Measurements from ENCODE around the gene CFAP70. TPM values are rescaled to one million over a fixed set of nuclear protein-coding genes. Genes with fewer than 3 reads are reported as not detected.
"Not testable (repeated sequence)": the region's sequence is repeated elsewhere in the genome, so short reads cannot be mapped to it uniquely, and the experiment has no call there.

CFAP70 gene
- total RNA-seq, 1 donor from 2014 or later = 5.3 TPM

- Mint-ChIP-seq H3K9me3 (ENCODE audit: low read depth) (no peaks in the 10 kb centered on the region), H3K27ac (no peak overlapping the region), H3K4me1 (ENCODE audit: low read depth) (peaks cover 13% of the 10 kb centered on the region), H3K27me3 (no peaks in the 10 kb centered on the region), H3K4me3 (ENCODE audit: low read depth) (no peak overlapping the region), H3K36me3 (ENCODE audit: insufficient read depth) (peaks cover 4% of the 10 kb centered on the region)
- no peak for DNase-seq (ENCODE audit: low spot score, unreplicated experiment)
- TF ChIP-seq, protein P1, sequence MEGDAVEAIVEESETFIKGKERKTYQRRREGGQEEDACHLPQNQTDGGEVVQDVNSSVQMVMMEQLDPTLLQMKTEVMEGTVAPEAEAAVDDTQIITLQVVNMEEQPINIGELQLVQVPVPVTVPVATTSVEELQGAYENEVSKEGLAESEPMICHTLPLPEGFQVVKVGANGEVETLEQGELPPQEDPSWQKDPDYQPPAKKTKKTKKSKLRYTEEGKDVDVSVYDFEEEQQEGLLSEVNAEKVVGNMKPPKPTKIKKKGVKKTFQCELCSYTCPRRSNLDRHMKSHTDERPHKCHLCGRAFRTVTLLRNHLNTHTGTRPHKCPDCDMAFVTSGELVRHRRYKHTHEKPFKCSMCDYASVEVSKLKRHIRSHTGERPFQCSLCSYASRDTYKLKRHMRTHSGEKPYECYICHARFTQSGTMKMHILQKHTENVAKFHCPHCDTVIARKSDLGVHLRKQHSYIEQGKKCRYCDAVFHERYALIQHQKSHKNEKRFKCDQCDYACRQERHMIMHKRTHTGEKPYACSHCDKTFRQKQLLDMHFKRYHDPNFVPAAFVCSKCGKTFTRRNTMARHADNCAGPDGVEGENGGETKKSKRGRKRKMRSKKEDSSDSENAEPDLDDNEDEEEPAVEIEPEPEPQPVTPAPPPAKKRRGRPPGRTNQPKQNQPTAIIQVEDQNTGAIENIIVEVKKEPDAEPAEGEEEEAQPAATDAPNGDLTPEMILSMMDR (IDR thresholded peaks at IDR 0.05; ENCODE audit: unreplicated experiment) = no peak
Measured at GRCh38 chr10:73404690-73405089, 46.0 kb upstream of the CFAP70 start.

DNA sequence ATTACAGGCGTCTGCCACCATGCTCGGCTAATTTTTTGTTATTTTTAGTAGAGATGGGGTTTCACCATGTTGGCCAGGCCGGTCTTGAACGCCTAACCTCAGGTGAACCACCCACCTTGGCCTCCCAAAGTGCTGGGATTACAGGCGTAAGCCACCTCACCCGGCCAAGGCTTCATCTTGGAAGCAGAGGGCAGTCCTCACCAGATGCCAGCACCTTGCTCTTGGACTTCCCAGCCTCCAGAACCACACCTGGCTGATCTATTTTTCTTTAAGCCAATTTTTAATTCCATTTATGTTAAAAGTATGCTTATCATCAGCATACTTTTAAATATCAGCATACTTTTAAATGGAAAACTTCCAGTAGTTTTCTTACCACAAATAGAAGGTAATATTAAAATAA is 43.0 kb upstream of the CFAP70 start:
- H3K36me3 Mint-ChIP-seq (ENCODE audit: insufficient read depth) = peaks cover 7% of the 10 kb centered on the region
- TF ChIP-seq, protein P1 (IDR thresholded peaks at IDR 0.05; ENCODE audit: unreplicated experiment) = no peak
- no peaks in the 10 kb centered on the region for H3K27me3 Mint-ChIP-seq
- H3K9me3 Mint-ChIP-seq (ENCODE audit: low read depth) = no peaks in the 10 kb centered on the region
- no peak overlapping the region for H3K4me3 Mint-ChIP-seq (ENCODE audit: low read depth)
- DNase-seq (ENCODE audit: low spot score, unreplicated experiment) = no peak
- no peaks in the 10 kb centered on the region for H3K4me1 Mint-ChIP-seq (ENCODE audit: low read depth)
- no peak overlapping the region for H3K27ac Mint-ChIP-seq

DNA sequence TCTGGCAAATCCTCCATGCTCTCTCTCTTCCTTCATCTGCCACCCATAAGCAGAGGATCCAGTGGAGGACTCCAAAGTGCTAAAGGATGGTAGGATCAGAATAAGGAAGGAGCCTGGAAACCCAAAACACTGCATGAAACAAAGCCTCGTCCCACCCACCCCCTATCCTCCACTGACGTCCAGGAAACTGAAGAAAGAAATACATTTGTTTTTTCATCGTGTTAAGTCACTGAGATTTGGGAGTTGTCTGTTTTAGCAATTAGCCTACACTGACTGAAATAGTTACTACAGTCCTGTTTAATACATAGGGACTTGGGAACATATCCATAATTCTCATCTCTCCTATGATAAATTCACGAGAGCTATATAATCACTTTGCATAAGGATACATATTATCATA is 40.4 kb upstream of the CFAP70 start:
- no peaks in the 10 kb centered on the region for H3K27me3 Mint-ChIP-seq

GRCh38 chr10:73398024-73398423 is 39.4 kb upstream of the CFAP70 start:
- H3K9me3 Mint-ChIP-seq (ENCODE audit: low read depth) = no peaks in the 10 kb centered on the region
- peaks cover 23% of the 10 kb centered on the region for H3K36me3 Mint-ChIP-seq (ENCODE audit: insufficient read depth)
- no peaks in the 10 kb centered on the region for H3K4me1 Mint-ChIP-seq (ENCODE audit: low read depth)
- H3K4me3 Mint-ChIP-seq (ENCODE audit: low read depth) = no peak overlapping the region
- TF ChIP-seq, protein P1 (IDR thresholded peaks at IDR 0.05; ENCODE audit: unreplicated experiment) = peak; percentile 12
- DNase-seq (ENCODE audit: low spot score, unreplicated experiment) = no peak
- H3K27me3 Mint-ChIP-seq = no peaks in the 10 kb centered on the region
- no peak overlapping the region for H3K27ac Mint-ChIP-seq

More for the DNA sequence above, 40.4 kb upstream of the CFAP70 start:
- Mint-ChIP-seq H3K4me3 (ENCODE audit: low read depth) (no peak overlapping the region), H3K4me1 (ENCODE audit: low read depth) (no peaks in the 10 kb centered on the region), H3K36me3 (ENCODE audit: insufficient read depth) (peaks cover 19% of the 10 kb centered on the region), H3K9me3 (ENCODE audit: low read depth) (no peaks in the 10 kb centered on the region), H3K27ac (no peak overlapping the region)
- no peak for DNase-seq (ENCODE audit: low spot score, unreplicated experiment)
- TF ChIP-seq, protein P1 (IDR thresholded peaks at IDR 0.05; ENCODE audit: unreplicated experiment) = no peak

DNA sequence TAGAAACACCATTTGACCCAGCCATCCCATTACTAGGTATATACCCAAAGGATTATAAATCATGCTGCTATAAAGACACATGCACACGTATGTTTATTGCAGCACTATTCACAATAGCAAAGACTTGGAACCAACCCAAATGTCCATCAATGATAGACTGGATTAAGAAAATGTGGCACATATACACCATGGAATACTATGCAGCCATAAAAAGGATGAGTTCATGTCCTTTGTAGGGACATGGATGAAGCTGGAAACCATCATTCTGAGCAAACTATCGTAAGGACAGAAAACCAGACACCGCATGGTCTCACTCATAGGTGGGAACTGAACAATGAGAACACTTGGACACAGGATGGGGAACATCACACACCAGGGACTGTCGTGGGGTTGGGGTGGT is 35.7 kb upstream of the CFAP70 start:
- not testable (repeated sequence) for DNase-seq (ENCODE audit: low spot score, unreplicated experiment); H3K27me3 Mint-ChIP-seq; H3K4me3 Mint-ChIP-seq (ENCODE audit: low read depth); H3K4me1 Mint-ChIP-seq (ENCODE audit: low read depth); H3K9me3 Mint-ChIP-seq (ENCODE audit: low read depth); H3K27ac Mint-ChIP-seq
- peaks cover 37% of the 10 kb centered on the region for H3K36me3 Mint-ChIP-seq (ENCODE audit: insufficient read depth)

DNA sequence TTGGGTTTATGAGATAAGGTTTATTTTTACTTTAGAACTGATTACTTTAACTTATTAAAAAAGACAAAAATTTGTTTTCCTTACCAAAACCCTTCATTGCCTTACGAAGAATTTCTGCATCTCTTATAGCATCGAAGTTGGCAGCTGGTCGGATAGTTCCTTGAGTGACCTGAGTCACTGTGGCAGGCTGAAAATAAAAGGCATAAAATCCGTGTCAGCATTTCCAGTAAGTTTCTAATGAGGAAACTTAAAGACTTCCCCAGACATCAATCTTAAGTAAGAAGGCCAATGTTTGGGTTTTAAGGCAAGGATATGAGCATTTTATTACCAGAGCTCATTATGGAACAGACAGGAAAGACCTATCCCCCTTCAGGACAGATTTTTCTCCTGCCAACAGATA is 29.6 kb upstream of the CFAP70 start:
- peaks cover 34% of the 10 kb centered on the region for H3K36me3 Mint-ChIP-seq (ENCODE audit: insufficient read depth)

More for the DNA sequence above, 29.6 kb upstream of the CFAP70 start:
- H3K27me3 Mint-ChIP-seq = no peaks in the 10 kb centered on the region
- DNase-seq (ENCODE audit: low spot score, unreplicated experiment) = no peak
- no peak overlapping the region for H3K27ac Mint-ChIP-seq
- H3K9me3 Mint-ChIP-seq (ENCODE audit: low read depth) = no peaks in the 10 kb centered on the region
- H3K4me3 Mint-ChIP-seq (ENCODE audit: low read depth) = no peak overlapping the region
- TF ChIP-seq, protein P1 (IDR thresholded peaks at IDR 0.05; ENCODE audit: unreplicated experiment) = no peak
- no peaks in the 10 kb centered on the region for H3K4me1 Mint-ChIP-seq (ENCODE audit: low read depth)
